ENCODE results near the gene BAD. TPM values are rescaled to one million over a fixed set of nuclear protein-coding genes. Genes with fewer than 3 reads are reported as not detected.

Gene BAD
- total and polyA plus RNA-seq, 2 of the 13 experiments (the other 11 are each of a cell fraction or from before 2014, with no cell fraction given), result 17.9 to 28.5 TPM

DNA sequence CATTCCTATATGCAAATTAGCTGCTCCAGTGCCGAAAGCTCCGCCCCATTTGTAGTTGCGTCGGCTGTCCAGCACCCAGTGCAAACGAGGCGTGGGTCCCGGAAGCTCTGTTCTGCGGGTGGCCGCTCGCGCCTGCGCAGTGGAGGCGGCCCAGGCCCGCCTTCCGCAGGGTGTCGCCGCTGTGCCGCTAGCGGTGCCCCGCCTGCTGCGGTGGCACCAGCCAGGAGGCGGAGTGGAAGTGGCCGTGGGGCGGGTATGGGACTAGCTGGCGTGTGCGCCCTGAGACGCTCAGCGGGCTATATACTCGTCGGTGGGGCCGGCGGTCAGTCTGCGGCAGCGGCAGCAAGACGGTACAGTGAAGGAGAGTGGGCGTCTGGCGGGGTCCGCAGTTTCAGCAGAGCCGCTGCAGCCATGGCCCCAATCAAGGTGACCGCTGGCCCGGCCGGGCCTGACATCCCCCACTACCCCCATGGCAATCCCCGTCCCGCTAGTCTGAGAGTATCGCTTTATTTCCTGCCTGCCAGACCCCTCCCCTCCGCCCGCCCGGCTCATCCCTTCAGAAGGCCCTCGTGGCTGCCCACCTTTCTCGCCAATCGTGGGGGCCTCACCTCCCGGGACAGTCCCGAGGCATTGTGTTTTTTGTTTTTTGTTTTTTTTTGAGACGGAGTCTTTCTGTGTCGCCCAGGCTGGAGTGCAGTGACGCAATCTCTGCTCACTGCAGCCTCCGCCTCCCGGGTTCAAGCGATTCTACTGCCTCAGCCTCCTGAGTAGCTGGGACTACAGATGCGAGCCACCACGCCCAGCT is 33.7 kb upstream of the BAD start, which contains the start of gene PRDX5 (continued):
- TF ChIP-seq ZSCAN31 (CRISPR knock-in tag; IDR thresholded peaks at IDR 0.05; ENCODE audit: low read depth) (peak; percentile 75; the same call in 1 of the 2 replicates), ELF3 (CRISPR knock-in tag; IDR thresholded peaks at IDR 0.05) (0 out of 2 replicates have a peak, but pooled peaks have one; percentile 32), ZNF678 (CRISPR knock-in tag; IDR thresholded peaks at IDR 0.05) (peak; percentile 81; the same call in 1 of the 2 replicates), SAP130 (CRISPR knock-in tag; IDR thresholded peaks at IDR 0.05; ENCODE audit: low read depth) (peak; percentile 61), DNMT3B (CRISPR knock-in tag; conservative IDR thresholded peaks at IDR 0.05) (no peak), TP53 (CRISPR knock-in tag; conservative IDR thresholded peaks at IDR 0.05) (0 out of 2 replicates have a peak, but pooled peaks have one; percentile 60), SMAD3 (CRISPR knock-in tag; IDR thresholded peaks at IDR 0.05) (0 out of 2 replicates have a peak, but pooled peaks have one; percentile 11), CBX1 (IDR thresholded peaks at IDR 0.05; ENCODE audit: low read depth) (peak; percentile 88), ZNF883 (CRISPR knock-in tag; IDR thresholded peaks at IDR 0.05; ENCODE audit: not compliant biosample characterization) (peak; percentile 59), ZNF816 (CRISPR knock-in tag; IDR thresholded peaks at IDR 0.05; ENCODE audit: borderline replicate concordance) (0 out of 2 replicates have a peak, but pooled peaks have one; percentile 47), POLR2AphosphoS5 (IDR thresholded peaks at IDR 0.05; ENCODE audit: low read depth, low read length) (peak; percentile 78), ZNF75D (CRISPR knock-in tag; IDR thresholded peaks at IDR 0.05; ENCODE audit: borderline replicate concordance) (no peak), HOXA9 (CRISPR knock-in tag; IDR thresholded peaks at IDR 0.05; ENCODE audit: borderline replicate concordance) (0 out of 2 replicates have a peak, but pooled peaks have one; percentile 54), FIP1L1 (IDR thresholded peaks at IDR 0.05; ENCODE audit: borderline replicate concordance, insufficient read depth, low read depth, low read length) (0 out of 2 replicates have a peak, but pooled peaks have one; percentile 37), ZFYVE20 (CRISPR knock-in tag; IDR thresholded peaks at IDR 0.05; ENCODE audit: borderline replicate concordance, low read depth) (0 out of 2 replicates have a peak, but pooled peaks have one; percentile 59)
- TF ChIP-seq, protein P1, sequence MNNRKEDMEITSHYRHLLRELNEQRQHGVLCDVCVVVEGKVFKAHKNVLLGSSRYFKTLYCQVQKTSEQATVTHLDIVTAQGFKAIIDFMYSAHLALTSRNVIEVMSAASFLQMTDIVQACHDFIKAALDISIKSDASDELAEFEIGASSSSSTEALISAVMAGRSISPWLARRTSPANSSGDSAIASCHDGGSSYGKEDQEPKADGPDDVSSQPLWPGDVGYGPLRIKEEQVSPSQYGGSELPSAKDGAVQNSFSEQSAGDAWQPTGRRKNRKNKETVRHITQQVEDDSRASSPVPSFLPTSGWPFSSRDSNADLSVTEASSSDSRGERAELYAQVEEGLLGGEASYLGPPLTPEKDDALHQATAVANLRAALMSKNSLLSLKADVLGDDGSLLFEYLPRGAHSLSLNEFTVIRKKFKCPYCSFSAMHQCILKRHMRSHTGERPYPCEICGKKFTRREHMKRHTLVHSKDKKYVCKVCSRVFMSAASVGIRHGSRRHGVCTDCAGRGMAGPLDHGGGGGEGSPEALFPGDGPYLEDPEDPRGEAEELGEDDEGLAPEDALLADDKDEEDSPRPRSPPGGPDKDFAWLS (CRISPR knock-in tag; IDR thresholded peaks at IDR 0.05; ENCODE audit: borderline replicate concordance), result 0 out of 2 replicates have a peak, but pooled peaks have one; percentile 51
- TF ChIP-seq, protein P2, sequence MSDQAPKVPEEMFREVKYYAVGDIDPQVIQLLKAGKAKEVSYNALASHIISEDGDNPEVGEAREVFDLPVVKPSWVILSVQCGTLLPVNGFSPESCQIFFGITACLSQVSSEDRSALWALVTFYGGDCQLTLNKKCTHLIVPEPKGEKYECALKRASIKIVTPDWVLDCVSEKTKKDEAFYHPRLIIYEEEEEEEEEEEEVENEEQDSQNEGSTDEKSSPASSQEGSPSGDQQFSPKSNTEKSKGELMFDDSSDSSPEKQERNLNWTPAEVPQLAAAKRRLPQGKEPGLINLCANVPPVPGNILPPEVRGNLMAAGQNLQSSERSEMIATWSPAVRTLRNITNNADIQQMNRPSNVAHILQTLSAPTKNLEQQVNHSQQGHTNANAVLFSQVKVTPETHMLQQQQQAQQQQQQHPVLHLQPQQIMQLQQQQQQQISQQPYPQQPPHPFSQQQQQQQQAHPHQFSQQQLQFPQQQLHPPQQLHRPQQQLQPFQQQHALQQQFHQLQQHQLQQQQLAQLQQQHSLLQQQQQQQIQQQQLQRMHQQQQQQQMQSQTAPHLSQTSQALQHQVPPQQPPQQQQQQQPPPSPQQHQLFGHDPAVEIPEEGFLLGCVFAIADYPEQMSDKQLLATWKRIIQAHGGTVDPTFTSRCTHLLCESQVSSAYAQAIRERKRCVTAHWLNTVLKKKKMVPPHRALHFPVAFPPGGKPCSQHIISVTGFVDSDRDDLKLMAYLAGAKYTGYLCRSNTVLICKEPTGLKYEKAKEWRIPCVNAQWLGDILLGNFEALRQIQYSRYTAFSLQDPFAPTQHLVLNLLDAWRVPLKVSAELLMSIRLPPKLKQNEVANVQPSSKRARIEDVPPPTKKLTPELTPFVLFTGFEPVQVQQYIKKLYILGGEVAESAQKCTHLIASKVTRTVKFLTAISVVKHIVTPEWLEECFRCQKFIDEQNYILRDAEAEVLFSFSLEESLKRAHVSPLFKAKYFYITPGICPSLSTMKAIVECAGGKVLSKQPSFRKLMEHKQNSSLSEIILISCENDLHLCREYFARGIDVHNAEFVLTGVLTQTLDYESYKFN (CRISPR knock-in tag; conservative IDR thresholded peaks at IDR 0.05), result peak; percentile 30; the same call in 1 of the 2 replicates
- TF ChIP-seq, protein P3, sequence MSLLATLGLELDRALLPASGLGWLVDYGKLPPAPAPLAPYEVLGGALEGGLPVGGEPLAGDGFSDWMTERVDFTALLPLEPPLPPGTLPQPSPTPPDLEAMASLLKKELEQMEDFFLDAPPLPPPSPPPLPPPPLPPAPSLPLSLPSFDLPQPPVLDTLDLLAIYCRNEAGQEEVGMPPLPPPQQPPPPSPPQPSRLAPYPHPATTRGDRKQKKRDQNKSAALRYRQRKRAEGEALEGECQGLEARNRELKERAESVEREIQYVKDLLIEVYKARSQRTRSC (CRISPR knock-in tag; IDR thresholded peaks at IDR 0.05; ENCODE audit: low read depth), result 0 out of 2 replicates have a peak, but pooled peaks have one; percentile 46
